GM18951 (cell line): ENCODE measurements around the gene CFAP299.
"Not testable (repeated sequence)": the region's sequence is repeated elsewhere in the genome, so short reads cannot be mapped to it uniquely, and the experiment has no call there.

Source experiments
- POLR2A ChIP-seq: IDR thresholded peaks from 4 replicates; pipeline ENCODE4 v1.6.1; 2011; ENCODE audit warnings: mild to moderate bottlenecking; ENCODE audit not compliant: insufficient read length, insufficient read depth; ENCODE audit errors: extremely low read depth
- in situ Hi-C: fragments of 300-500 bp; cut with MboI; formaldehyde crosslinking; loops from one replicate; pipeline ENCODE4 v1.12.0; 2022; ENCODE audit warnings: low sequenced_read_pairs, mixed read lengths, inconsistent platforms; ENCODE audit not compliant: unreplicated experiment

Gene CFAP299

GRCh38 chr4:80680934-80681333 lies 345.4 kb downstream of the CFAP299 start:
- in situ Hi-C loops, result no loop called here
- no peak for TF ChIP-seq POLR2A

- TF ChIP-seq POLR2A, result no peak
- in situ Hi-C loops, result no loop called here
Measured at GRCh38 chr4:80685214-80685613, 349.7 kb downstream of the CFAP299 start.

GRCh38 chr4:80687736-80688135 lies 352.2 kb downstream of the CFAP299 start:
- in situ Hi-C loops, result not testable (repeated sequence)

- TF ChIP-seq POLR2A, result no peak
- in situ Hi-C loops, result no loop called here
Measured at GRCh38 chr4:80694171-80694570, 358.6 kb downstream of the CFAP299 start.

- no peak for TF ChIP-seq POLR2A
- in situ Hi-C loops, result no loop called here
Measured at GRCh38 chr4:80705311-80705710, 369.8 kb downstream of the CFAP299 start.

GRCh38 chr4:80709082-80709869 lies 373.7 kb downstream of the CFAP299 start:
- no peak for TF ChIP-seq POLR2A
- in situ Hi-C loops, result no loop called here

GRCh38 chr4:80710748-80711451 lies 375.4 kb downstream of the CFAP299 start:
- in situ Hi-C loops, result no loop called here
- no peak for TF ChIP-seq POLR2A

GRCh38 chr4:80711956-80712355 lies 376.4 kb downstream of the CFAP299 start:
- in situ Hi-C loops, result no loop called here
- TF ChIP-seq POLR2A, result no peak

- TF ChIP-seq POLR2A, result no peak
- in situ Hi-C loops, result no loop called here
Measured at GRCh38 chr4:80713409-80713808, 377.9 kb downstream of the CFAP299 start.

GRCh38 chr4:80717204-80717603 lies 381.7 kb downstream of the CFAP299 start:
- in situ Hi-C loops, result no loop called here
- TF ChIP-seq POLR2A, result no peak

GRCh38 chr4:80726471-80726870 lies 390.9 kb downstream of the CFAP299 start:
- in situ Hi-C loops, result no loop called here
- no peak for TF ChIP-seq POLR2A

- no peak for TF ChIP-seq POLR2A
- in situ Hi-C loops, result no loop called here
Measured at GRCh38 chr4:80730158-80730557, 394.6 kb downstream of the CFAP299 start.

- TF ChIP-seq POLR2A, result no peak
- in situ Hi-C loops, result no loop called here
Measured at GRCh38 chr4:80731436-80731835, 395.9 kb downstream of the CFAP299 start.

- TF ChIP-seq POLR2A, result no peak
Measured at GRCh38 chr4:80732010-80732409, 396.5 kb downstream of the CFAP299 start.

More at GRCh38 chr4:80732010-80732409, 396.5 kb downstream of the CFAP299 start:
- in situ Hi-C loops, result no loop called here
